Stimulated activated CD4-positive, alpha-beta T cell treated with anti-CD3 and anti-CD28 coated beads, TNF-alpha, amount 100 ng/mL, for 1 hour (primary cell): Measurements from ENCODE around the gene GPR39.

Experiments
- DNase-seq, 3 donors: peaks; one replicate each; pipeline ENCODE4 v3.0.0-alpha.2; 2020; ENCODE audit warnings: low read depth in 3 of 3, low spot score in 1 of 3

The GPR39 gene

DNA sequence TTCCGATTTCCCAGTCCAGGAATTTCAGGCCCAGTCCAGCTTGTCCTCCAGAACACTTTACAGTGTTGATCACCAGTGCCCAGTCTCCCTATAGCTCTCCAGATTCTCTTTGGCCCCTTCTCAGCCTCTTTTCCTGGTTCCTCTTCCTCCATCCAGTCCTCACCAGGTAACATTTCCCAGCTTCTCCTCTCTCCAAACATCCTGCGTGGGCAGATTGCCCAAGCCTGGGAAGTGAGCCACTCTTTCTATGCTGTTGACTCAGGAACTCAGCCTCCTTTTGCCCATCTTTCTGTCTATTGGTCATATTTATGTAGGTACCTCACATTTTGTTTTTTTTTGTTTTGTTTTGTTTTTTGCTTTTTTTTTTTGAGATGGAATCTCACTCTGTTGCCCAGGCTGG is 144.0 kb downstream of the GPR39 start:
- DNase-seq: no peak

DNA sequence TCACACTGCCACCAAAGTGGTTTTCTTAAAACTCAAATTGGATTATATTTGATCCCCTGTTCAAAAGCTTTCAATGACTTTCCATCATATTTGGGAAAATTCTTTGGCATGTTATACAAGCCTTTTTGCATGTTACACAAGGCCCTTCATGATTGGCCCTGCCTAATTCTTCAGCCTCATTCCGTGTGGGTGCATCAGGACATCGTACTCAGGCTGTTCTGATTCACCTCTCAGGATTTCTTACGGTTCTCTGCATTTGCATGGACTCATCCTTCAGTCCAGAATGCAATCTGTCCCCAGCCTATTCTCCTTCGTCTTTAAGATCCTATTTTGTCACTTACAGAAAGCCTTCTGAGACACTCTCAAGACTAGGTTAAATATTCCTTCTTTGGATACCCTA is 145.6 kb downstream of the GPR39 start:
- no peak for DNase-seq

DNA sequence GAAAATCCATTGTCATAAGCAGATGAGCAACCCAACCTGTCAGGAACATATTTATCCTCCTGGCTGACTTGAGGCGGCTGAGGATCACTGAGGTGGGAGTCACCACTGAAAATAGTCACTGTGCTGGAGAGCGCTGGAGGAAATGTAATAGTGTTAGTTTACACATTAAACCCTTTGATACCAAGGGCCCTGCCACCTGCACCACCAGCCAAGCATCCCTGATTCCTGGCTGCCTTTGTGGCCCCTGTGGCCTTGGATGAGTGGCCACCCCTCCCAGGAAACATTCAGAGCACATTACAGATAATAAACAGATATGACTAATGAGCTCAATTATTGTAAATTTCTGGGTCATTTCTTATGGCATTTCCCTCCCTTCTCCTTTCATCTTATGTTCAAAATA is 147.5 kb downstream of the GPR39 start:
- no peak for DNase-seq

DNA sequence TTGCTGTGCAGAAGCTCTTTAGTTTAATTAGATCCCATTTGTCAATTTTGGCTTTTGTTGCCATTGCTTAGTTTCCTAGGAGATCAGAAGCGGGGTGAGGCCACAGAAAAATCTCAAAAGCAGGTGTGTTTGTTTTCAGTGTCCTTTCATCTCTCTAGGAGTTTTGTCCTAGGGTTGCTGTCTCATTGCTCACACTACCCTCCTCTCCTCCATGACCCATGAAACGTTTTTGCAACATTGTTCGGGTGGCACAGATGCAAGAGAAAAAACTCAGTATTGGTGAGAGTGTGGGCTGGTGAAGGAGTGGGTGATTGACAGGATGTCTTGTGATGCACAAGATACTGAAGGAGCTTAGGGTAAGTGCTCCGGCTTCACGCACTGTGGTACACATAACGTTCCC is 149.8 kb downstream of the GPR39 start:
- no peak for DNase-seq

DNA sequence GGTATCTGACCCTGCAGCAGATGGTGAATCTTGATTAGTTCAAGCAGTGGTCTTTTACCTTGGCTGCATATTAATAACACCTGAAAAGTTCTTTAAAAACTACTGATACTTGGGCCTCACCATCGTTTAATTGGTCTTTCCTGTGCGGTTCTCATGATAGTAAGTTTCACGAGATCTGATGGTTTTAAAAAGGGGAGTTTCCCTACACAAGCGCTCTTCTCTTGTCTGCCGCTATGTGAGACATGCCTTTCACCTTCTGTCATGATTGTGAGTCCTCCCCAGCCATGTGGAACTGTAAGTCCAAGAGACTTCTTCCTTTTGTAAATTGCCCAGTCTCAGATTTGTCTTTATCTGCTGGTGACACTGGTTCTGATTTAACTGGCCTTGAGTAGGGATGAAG is 151.1 kb downstream of the GPR39 start:
- no peak for DNase-seq

DNA sequence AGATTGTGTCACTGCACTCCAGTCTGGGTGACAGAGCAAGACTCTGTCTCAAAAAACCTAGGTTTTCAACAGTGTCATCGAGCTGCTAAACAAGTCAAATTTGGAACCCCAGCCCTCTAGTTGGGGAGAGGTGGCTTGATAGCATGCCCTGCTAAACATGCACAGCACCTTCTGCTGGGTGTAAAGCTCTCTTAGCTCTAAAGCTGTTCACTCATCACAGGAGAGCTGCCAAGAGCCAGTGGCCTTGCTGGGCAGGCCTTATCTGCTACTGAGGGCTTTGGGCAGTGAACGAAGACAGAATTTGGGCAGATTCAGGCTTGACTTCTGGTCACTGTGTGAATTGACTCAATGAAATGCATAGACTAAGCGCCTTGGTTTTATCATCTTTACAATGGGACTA is 152.1 kb downstream of the GPR39 start:
- no peak for DNase-seq

DNA sequence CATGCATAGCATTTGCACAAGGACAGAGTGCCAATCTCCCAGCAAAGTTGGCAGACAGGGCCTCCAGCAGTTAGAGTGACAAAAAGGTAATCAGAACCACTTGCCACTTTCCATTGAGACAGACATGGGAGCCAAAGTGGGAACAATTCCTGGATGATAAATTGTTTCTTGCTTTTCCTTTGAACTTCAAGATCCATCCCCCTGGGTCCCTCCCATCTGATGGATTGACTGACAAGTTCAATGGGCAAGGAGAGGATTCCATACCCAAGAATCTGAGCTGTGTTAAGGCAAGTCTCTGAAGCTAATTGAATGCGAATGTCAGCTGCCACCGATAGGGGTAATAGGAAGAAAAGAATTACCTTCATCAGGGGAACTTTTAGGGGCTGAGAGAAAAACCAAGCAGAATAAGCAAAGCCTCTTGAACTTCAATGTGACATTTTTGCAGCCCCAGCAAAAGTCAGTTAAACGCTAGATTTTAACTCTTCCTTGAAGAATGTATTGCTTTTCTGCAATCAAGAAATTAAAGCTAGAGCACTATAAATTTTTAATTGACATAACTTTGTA is 156.9 kb downstream of the GPR39 start:
- no peak for DNase-seq

DNA sequence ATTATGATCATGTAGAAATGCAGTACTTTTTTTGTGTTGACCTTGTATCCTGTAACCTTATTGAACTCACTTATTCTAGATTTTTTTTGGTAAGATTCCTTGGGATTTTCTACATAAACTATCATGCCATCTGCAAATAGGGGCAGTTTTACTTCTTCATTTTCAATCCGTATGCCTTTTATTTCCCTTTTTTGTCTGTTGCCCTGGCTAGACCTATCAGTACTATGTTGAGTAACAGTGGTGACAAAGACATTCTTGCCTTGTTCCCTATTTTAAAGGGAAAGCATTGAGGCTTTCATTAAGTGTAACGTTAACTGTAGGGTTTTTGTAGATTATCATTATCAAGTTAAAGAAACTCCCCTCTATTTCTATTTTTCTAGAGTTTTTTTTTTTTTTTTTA is 161.1 kb downstream of the GPR39 start:
- no peak for DNase-seq

DNA sequence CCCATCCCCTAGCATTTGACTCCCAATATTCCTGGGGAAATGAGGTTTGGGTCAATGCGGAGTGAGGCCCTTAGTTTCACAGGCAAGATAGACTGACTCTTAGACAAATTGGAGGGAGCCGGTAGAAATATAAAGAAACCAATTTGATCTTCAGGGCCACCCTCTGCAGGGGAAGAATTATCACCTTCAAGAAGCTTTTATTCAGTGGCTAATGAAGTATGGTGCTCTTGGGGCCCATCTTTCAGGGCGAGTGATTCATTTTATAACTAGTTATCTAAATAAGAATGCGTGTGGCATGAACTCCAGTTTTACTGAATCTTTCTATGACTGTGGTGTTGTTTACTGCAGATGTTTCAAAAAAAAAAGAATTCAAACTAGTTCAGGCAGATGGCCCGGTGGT is 165.0 kb downstream of the GPR39 start:
- no peak for DNase-seq

DNA sequence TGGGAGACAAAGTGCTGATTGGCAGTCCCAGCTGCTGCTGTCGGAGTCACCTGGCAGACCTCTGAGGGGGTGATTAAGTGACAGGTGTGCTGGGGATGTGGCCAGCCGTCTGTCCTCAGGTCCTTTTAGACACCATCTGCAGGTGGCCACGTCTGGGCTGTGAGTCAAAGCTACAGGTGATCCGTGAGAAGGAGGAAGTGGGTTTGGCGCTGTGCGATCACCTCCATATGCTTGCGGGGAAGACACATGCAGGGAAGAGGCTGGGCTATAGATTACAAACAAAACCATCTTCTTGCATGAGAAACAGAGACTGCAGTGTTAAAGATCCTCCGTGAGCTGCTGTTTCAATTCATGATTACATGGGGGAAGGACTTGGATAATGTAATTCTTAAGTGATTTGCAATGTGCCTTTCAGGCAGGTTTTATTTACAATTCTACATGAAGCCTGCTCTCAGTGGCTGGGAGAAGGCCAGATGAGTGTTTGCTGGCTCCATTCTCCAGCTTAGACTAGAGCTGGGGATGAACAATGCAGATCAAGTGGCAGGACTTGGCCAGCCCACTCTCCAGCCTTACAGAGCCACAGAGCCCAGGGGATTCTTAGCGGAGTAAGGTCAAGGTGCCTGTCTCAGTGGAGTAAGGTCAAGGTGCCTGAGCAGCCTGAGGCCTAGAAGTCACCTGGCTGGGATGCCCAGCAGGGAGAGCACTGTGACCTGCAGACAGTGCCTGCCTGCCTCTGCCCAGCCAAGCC is 165.6 kb downstream of the GPR39 start:
- DNase-seq: no peak

DNA sequence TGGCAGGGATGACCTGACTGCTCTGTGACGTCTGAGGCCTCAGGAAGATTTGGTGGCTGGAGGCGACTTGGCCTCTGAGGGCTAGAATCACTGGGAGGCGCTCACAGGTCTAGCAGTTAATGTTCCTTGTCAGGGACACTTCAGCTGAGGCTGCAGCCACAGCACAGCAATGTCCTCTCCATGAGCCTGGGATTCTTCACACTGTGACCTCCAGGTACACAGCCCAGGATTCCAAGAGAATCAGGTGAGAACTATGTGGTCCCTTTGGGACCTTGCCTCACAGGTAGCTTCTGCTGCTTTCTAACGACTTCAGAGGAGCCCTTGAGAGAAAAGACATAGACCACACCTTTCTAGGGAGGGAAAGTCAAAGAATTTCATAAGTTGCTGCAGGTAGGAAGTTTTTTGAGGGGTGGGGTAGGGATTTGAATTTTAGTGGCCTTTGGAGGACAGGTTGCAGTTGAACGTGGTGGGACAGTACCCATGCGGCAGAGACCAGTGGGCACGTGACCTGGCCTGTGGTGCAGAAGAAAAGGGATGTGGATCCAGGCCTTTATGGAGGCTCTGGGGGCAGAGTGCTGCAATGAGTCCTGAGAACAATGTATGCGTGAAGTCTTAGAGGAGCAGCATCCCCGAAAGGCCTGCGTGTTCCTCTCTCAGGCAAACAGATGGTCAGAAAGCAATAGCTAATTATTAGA is 167.2 kb downstream of the GPR39 start:
- DNase-seq: no peak

DNA sequence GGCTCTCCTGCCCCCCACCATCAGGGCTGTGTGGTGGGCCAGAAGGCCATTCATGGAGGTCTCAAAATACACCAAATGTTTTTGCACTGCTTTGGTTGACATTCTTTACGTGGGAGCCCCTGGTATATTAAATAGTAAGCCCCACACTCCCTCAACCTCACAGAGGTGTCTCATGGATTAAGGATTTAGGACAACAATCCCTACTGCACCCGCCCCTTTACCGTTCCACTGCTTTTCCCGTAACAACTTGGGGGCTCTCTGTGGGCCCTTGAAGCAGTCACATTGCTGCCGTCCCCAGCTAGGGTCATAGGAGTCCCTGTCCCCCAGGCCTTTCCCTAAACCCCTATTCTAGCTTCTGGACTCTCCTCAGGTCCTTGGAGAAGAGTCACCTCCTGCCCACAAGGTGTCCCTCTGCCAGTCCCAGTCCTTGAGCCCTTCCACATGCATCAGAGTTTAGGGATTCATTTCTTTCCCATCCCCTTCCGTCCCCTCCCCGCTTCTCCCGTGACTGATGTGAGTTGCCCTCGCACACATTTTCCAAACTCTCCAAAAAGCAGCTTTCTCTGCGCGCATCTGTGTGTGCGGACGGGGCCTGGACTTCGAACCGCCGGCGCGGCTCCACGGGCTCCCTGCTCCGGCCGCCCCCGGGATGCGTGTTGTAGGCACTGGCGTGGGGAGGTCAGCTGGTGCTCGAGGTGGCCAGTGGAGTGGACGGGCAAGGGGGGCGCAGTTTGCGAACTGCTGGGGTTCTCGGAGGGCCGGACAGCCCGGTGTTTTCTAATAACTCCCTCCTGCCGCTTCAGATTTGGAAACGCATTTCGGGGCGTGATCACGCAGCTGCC is 168.6 kb downstream of the GPR39 start:
- DNase-seq: no peak

DNA sequence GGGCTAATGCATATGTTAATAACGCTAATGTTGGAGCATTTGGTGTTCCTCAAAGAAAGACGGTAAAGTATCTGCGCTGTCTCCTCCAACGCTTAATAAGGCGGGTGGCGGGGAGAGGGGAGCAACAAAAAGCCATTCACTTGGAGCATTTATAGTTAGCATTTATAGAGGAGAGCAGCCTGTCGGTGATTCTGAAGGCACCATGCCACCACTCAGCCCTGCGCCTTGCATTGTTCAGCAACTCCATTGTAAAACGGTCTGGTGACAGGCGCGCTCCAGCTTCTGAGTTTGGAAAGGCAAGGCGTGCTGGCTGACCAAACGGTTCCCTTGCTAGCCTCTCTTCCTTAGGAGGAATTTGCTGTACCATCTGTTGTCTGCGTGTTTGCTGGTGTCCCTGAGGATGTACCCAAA is 169.5 kb downstream of the GPR39 start:
- no peak for DNase-seq

DNA sequence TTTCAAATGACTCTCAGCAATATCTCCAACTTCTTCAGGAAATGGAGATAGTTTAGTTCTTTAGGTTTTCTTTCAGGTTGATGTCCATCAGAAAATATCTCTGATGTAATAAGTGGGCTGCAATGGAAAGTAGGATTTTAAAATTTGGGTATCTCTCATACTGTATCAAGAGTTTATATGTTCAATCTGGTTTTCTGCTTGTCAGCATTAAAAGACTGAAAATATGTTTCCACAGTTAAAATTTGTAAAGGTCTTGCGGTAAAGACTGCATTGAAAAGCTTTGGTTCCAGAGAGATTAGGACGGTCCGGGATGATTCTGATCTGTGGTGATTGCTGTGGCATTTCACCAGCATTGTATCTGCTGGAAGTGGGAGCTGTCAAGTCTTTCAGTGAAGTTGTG is 170.2 kb downstream of the GPR39 start:
- DNase-seq: no peak

DNA sequence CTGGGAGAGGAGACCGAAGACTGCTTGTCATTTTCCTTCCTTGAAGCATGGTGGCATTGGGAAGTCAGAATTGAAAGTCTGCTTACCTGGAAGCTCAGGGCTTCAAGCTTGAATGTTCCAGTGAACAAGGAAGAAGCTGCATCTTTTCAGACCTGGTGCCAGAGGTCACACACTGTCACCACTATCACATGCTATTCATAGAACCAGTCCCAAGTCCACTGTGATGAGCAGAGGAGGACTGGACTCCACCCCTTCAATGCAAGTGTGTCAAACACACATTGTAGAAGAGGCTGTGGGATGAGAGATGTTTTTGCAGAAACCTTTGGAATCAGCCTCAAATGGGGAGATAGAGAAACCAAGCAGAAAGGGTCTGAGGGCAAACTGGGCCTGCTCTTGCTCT is 172.0 kb downstream of the GPR39 start:
- no peak for DNase-seq

DNA sequence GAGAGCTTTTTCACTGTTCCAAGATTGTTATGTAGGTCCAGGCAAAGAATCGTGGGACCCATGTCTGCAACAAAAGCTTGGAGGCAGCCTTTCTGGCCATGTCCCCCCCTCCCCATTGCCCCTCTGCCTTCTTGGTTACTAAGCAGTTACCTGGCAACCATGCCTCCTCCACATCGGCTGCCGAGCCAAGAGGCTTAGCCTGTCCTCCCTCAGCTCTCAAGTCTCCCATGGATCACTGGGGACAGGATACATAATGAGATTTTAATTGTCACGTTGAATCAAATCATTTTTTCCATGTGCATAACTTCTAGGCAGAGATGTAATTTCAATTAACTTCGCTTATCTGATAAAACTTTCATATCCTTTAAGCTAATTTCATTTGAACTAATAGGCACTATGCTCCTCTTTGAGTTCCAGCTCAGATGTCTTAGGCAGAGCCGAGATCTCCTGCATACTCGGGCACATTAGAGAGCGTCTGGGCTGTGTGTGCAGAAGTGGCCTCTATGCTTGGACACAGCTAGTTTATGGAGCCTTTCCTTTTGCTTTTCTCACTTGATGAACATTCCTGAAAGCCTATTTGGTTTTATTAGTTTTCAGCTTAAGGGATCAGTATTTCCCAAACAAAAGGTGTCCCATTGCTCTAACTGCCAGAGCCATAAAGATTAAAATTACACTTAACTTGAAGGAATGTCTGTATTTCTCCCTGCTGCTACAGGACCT is 172.7 kb downstream of the GPR39 start:
- DNase-seq: no peak

DNA sequence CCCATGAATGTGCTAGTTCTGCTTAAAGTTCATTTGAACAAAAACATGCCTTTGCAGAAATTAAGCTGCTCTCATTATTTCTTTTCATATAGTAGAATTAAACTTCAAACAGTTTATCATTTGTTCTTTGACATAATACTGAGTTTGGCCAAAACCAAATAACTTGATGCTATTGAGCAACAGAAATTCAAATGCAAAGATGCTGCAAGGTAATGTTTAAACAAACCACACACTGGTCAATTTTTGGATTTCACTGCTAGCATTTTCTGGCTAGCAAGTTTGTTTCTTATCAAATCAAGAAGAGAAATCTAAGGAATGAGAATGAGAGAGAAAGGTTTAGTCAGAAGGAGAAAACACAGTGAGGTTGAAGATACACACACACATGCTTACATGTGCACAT is 173.4 kb downstream of the GPR39 start:
- DNase-seq: no peak

DNA sequence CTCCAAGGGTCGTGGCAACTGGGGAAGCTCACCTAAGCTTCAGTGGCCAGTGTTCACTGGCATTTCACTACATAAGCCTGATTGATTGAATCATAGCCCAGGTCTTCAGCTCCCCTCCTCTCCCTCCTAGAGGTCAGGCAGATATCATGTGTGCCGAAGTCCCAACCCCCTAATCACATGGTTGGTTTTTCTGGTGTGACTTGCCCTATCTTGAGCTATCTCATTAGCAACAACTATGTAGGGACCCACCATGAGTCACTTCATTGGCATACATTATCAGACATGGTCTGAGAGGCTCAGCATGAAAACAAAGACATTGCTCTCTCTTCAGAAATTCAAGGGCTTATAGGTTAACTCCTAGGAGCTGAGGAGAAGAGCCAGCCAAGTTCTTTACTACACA is 176.6 kb downstream of the GPR39 start:
- no peak for DNase-seq

DNA sequence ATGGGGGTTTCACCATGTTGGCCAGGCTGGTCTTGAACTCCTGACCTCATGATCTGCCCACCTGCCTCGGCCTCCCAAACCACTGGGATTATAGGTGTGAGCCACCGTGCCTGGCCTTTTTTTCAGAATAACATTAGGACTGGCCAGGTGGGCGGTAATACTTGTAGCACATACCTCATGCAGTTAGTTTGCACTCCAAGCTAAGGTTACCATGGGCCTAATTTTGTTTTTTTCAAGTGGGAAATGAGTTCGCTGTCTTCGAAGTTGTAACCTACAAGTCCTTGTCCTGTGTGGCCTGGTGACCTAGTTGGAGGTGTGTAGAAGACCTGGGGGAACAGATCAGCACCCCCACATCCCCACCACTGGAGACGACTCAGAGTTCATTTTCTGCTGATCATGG is 178.6 kb downstream of the GPR39 start:
- no peak for DNase-seq

DNA sequence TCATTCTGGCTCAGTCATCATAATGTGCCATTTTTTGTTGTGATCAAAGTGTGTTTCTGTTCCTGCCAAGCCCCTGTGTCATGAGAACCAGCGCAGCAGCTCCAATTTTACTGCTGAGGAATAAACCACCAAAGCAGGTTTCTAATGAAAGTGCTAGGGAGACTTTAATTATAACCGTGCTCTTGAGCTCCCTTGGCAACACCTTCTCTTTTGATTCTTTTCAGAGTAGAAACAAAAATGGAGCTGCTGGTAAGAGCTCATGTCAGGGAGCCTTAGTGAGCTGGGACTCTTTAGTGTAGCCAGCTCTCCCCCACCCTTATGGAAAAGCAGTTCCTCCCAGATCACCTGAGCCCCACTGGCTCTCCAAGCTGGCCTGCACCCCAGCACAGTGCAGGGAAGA is 179.1 kb downstream of the GPR39 start:
- no peak for DNase-seq

DNA sequence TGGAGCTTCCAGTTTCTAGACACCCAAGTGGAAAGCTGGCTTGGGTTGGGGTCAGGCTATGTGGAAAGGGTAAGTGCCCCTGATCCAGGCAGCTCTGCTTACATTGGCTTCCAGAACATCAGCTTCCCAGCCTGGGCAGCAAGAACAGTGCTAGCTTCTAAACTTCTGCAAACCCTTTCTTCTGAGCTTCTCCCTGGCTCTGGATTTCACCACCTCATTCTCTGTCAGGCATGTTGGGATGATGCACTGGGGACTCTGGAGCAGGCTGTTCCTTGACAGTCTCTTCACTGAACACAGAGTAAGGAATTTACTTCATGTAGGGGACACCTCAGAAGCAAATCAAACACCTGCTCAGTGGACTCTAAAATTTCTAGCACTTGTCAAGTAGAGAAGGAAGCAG is 180.6 kb downstream of the GPR39 start:
- DNase-seq: no peak
